Ishikawa (cell line): ENCODE measurements around the gene F2RL3.

ENCODE experiments used
- CEBPB ChIP-seq: IDR thresholded peaks from 2 replicates; pipeline ENCODE4 v1.6.1; 2012
- CREB1 ChIP-seq: IDR thresholded peaks from 2 replicates; pipeline ENCODE4 v1.6.1; 2012; ENCODE audit warnings: low read depth
- EGR1 ChIP-seq: IDR thresholded peaks from 2 replicates; pipeline ENCODE4 v1.6.1; 2012
- EP300 ChIP-seq: IDR thresholded peaks from 2 replicates; pipeline ENCODE4 v1.6.1; 2012; ENCODE audit warnings: borderline replicate concordance
- FOXM1 ChIP-seq: IDR thresholded peaks from 2 replicates; pipeline ENCODE4 v1.6.1; 2012; ENCODE audit warnings: low read depth, borderline replicate concordance
- NFIC ChIP-seq: IDR thresholded peaks from 2 replicates; pipeline ENCODE4 v1.6.1; 2012
- RAD21 ChIP-seq: IDR thresholded peaks from 2 replicates; pipeline ENCODE4 v1.6.1; 2012; ENCODE audit warnings: low read depth
- TAF1 ChIP-seq: IDR thresholded peaks from 2 replicates; pipeline ENCODE4 v1.6.1; 2012; ENCODE audit warnings: low read depth, mild to moderate bottlenecking
- TCF12 ChIP-seq: IDR thresholded peaks from 2 replicates; pipeline ENCODE4 v1.6.1; 2012; ENCODE audit warnings: low read depth
- TEAD4 ChIP-seq: IDR thresholded peaks from 2 replicates; pipeline ENCODE4 v1.6.1; 2012
- YY1 ChIP-seq: IDR thresholded peaks from 2 replicates; pipeline ENCODE4 v1.6.1; 2012; ENCODE audit warnings: low read depth
- ZBTB7A ChIP-seq: IDR thresholded peaks from 2 replicates; pipeline ENCODE4 v1.6.1; 2012; ENCODE audit warnings: low read depth
- TF ChIP-seq, protein P1 (sequence below): IDR thresholded peaks from 2 replicates; pipeline ENCODE4 v1.6.1; 2012; ENCODE audit warnings: low read depth, mild to moderate bottlenecking
- TF ChIP-seq, protein P2 (sequence below): IDR thresholded peaks from 2 replicates; pipeline ENCODE4 v1.6.1; 2012
- TF ChIP-seq, protein P3 (sequence below): IDR thresholded peaks from 2 replicates; pipeline ENCODE4 v1.6.1; 2012

F2RL3 gene

DNA sequence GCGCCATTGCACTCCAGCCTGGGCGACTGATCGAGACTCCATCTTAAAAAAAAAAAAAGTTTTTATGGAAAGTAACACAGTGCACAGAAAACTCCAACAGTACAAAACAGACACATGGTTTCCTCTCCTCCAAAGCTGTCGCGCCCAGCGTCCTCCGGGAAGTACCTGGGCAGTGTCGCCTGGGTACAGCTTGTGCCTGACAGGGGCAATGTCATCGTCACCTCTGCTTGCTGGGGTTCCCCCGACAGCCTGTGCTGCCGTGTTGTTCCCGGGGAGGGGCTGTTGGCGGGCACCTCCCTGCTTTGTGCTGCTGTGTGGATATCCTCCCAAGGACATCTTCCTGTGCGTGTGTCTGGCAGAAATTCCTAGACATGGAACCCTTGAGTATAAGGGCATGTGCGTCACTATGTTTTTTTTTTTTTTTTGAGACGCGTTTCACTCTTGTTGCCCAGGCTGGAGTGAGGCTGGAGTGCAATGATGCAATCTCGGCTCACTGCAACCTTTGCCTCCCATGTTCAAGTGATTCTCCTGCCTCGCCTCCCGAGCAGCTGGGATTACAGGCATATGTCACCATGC is 2.4 kb upstream of the F2RL3 start:
- TF ChIP-seq NFIC = no peak
- TF ChIP-seq, protein P1, sequence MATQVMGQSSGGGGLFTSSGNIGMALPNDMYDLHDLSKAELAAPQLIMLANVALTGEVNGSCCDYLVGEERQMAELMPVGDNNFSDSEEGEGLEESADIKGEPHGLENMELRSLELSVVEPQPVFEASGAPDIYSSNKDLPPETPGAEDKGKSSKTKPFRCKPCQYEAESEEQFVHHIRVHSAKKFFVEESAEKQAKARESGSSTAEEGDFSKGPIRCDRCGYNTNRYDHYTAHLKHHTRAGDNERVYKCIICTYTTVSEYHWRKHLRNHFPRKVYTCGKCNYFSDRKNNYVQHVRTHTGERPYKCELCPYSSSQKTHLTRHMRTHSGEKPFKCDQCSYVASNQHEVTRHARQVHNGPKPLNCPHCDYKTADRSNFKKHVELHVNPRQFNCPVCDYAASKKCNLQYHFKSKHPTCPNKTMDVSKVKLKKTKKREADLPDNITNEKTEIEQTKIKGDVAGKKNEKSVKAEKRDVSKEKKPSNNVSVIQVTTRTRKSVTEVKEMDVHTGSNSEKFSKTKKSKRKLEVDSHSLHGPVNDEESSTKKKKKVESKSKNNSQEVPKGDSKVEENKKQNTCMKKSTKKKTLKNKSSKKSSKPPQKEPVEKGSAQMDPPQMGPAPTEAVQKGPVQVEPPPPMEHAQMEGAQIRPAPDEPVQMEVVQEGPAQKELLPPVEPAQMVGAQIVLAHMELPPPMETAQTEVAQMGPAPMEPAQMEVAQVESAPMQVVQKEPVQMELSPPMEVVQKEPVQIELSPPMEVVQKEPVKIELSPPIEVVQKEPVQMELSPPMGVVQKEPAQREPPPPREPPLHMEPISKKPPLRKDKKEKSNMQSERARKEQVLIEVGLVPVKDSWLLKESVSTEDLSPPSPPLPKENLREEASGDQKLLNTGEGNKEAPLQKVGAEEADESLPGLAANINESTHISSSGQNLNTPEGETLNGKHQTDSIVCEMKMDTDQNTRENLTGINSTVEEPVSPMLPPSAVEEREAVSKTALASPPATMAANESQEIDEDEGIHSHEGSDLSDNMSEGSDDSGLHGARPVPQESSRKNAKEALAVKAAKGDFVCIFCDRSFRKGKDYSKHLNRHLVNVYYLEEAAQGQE = no peak
- TF ChIP-seq CEBPB = no peak
- TF ChIP-seq EP300 = no peak
- no peak for TF ChIP-seq TAF1
- TF ChIP-seq EGR1 = no peak
- no peak for TF ChIP-seq TEAD4
- TF ChIP-seq TCF12 = no peak
- TF ChIP-seq CREB1 = no peak
- no peak for TF ChIP-seq ZBTB7A
- TF ChIP-seq, protein P2, sequence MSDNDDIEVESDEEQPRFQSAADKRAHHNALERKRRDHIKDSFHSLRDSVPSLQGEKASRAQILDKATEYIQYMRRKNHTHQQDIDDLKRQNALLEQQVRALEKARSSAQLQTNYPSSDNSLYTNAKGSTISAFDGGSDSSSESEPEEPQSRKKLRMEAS = no peak
- no peak for TF ChIP-seq RAD21
- no peak for TF ChIP-seq YY1
- TF ChIP-seq, protein P3, sequence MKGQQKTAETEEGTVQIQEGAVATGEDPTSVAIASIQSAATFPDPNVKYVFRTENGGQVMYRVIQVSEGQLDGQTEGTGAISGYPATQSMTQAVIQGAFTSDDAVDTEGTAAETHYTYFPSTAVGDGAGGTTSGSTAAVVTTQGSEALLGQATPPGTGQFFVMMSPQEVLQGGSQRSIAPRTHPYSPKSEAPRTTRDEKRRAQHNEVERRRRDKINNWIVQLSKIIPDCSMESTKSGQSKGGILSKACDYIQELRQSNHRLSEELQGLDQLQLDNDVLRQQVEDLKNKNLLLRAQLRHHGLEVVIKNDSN = no peak
- no peak for TF ChIP-seq FOXM1

DNA sequence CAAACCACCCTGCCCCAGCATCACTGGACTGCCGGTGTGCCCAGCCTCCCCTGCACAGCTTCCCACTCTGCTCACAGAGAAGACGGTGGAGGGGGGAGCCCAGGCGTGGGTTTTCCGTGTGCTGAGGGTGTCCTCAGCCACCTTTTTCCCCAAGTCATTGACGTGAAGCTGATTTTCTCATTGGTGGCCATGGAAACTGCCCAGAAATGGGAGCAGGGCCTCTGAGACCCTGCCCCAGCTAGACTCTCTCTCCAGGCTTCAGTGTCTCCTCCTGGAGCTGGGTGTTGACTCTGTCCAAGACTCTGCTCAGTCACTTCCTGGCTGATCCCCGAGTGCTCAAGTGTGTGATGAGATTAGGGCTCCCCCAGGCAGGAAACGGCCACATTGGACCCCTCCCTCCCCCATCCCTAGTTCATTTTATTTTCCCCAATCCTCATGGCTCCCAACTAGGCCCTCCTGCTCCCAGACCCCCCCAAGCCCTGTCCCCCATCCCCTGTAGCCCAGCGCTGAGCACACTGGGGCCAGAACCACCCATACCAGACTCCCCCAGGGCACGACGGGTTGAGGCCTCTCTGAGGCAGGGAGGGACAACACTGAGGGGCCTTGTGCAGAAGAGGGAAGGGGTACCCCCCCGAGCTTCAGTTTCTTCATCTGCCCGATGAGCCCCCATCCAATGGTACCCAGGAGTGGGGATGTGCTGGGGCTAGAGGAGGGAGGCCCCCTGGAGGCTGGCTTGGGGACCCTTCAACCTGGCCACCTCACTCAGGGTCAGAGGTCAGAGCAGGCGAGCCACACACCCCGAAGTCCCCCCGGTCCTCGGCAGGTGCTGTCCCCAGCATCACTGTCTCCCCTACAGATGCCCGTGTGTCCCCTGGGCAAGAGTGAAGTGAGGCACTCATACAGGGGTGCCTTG is 1.2 kb upstream of the F2RL3 start:
- TF ChIP-seq RAD21 = no peak
- TF ChIP-seq EGR1 = no peak
- TF ChIP-seq TEAD4 = no peak
- TF ChIP-seq TCF12 = no peak
- no peak for TF ChIP-seq TAF1
- TF ChIP-seq FOXM1 = no peak
- no peak for TF ChIP-seq YY1
- no peak for TF ChIP-seq CREB1
- no peak for TF ChIP-seq NFIC
- TF ChIP-seq EP300 = no peak
- no peak for TF ChIP-seq ZBTB7A
- TF ChIP-seq, protein P1 = no peak
- no peak for TF ChIP-seq CEBPB
- TF ChIP-seq, protein P2 = no peak
- TF ChIP-seq, protein P3 = no peak

DNA sequence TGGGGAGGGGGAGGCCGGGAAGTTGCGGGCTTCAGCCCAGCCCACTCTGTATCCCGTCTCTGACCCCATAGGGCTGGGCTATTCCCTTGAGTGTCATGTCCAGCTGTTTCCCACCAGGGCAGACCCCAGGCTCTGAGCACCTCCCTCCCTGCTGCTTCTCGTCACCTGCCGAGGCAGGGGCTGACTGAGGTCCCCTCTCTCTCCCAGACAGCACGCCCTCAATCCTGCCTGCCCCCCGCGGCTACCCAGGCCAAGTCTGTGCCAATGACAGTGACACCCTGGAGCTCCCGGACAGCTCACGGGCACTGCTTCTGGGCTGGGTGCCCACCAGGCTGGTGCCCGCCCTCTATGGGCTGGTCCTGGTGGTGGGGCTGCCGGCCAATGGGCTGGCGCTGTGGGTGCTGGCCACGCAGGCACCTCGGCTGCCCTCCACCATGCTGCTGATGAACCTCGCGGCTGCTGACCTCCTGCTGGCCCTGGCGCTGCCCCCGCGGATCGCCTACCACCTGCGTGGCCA is 625 bp downstream of the F2RL3 start:
- peak; percentile 79 for TF ChIP-seq NFIC
- TF ChIP-seq, protein P3 = no peak
- 0 out of 2 replicates have a peak, but pooled peaks have one; percentile 72 for TF ChIP-seq ZBTB7A
- peak; percentile 70 for TF ChIP-seq TCF12
- no peak for TF ChIP-seq EP300

GRCh38 chr19:16889883-16890460 is 1.2 kb downstream of the F2RL3 start:
- TF ChIP-seq EP300 = no peak; the same call in 1 of the 2 replicates
- TF ChIP-seq ZBTB7A = no peak
- TF ChIP-seq EGR1 = no peak
- no peak for TF ChIP-seq CEBPB
- peak; percentile 61; the same call in 1 of the 2 replicates for TF ChIP-seq CREB1
- TF ChIP-seq RAD21 = peak; percentile 48; the same call in 1 of the 2 replicates
- TF ChIP-seq, protein P1 = no peak
- TF ChIP-seq TEAD4 = no peak
- TF ChIP-seq, protein P2 = peak; percentile 97
- TF ChIP-seq YY1 = peak; percentile 83
- no peak for TF ChIP-seq TCF12
- TF ChIP-seq, protein P3 = no peak; the same call in 1 of the 2 replicates
- TF ChIP-seq NFIC = peak; percentile 52
- TF ChIP-seq TAF1 = peak; percentile 53; the same call in 1 of the 2 replicates
- no peak for TF ChIP-seq FOXM1
